Medulla oblongata (tissue), 1 donor: ENCODE results near the gene PRAMEF13.
"Not testable (repeated sequence)": the region's sequence is repeated elsewhere in the genome, so short reads cannot be mapped to it uniquely, and the experiment has no call there.

Experiments
- DNase-seq: peaks from one replicate; pipeline ENCODE4 v3.0.0-alpha.2; 2015; ENCODE audit errors: extremely low spot score

Gene PRAMEF13

DNA sequence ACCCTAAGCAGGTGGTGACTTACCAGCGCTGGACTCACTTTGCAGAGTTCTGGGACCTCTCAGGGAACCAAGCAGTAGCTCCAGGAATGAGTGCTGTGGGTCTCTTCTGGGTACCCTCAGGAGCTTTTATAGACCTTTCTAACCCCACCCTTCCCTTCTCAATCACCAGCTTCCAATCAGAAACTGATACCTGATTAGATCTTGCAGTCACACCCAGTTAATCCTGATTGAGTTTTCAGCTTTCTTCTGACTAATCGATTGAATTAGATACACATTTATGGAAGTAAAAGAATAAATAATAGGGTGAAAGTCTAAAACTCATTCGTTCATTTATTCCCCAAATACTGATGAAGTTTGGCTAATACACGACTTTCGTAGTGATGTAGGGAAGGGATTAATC, at the start of gene PRAMEF13:
TSS of gene PRAMEF13 (minus strand) at position 101 of the 400 bp plus-strand sequence. CDS start 1,820 bp downstream, outside the sequence.
- not testable (repeated sequence) for DNase-seq

- not testable (repeated sequence) for DNase-seq
Observed at GRCh38 chr1:13247122-13247521, 45.9 kb upstream of the PRAMEF13 start.

DNA sequence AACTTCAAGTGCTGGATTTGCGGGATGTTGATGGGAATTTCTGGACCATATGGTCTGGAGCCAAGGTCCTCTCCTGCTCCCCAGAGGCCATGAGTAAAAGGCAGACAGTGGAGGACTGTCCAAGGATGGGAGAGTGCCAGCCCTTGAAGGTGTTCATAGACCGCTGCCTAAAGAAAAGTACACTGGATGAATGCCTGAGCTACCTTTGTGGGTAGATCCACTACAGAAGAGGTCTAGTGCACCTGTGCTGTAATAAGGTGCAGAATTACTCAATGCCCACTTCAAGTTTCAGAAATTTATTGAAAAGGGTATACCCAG, 45.3 kb upstream of the PRAMEF13 start:
- not testable (repeated sequence) for DNase-seq

- DNase-seq: not testable (repeated sequence)
Observed at GRCh38 chr1:13245841-13246553, 44.8 kb upstream of the PRAMEF13 start.

DNA sequence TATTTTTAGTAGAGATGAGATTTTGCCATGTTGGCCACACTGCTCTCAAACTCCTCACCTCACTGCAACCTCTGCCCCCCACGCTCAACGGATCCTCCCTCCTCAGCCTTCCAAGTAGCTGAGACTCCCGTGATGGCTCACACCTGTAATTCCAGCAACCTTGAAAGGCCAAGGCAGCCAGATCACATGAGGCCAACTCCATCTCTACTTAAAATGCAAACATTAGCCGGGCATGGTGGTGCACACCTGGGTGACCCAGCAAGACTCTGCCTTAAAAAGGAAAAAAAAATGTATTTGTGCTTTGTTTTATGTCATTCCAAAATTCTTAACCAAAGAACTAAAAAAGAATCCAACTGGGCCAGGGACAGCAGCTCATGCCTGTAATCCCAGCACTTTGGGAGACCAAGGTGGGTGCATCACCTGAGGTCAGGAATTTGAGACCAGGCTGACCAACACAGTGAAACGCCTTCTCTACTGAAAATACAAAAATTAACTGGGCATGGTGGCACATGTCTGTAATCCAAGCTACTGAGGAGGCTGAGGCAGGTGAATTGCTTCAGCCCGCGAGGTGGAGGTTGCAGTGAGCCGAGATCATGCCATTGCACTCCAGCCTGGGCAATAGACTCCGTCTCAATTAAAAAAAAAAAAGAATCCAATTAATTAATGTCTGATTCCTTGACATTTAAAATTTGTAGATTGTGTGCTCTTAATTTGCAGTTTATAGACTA, 42.5 kb upstream of the PRAMEF13 start:
- DNase-seq: not testable (repeated sequence)

DNA sequence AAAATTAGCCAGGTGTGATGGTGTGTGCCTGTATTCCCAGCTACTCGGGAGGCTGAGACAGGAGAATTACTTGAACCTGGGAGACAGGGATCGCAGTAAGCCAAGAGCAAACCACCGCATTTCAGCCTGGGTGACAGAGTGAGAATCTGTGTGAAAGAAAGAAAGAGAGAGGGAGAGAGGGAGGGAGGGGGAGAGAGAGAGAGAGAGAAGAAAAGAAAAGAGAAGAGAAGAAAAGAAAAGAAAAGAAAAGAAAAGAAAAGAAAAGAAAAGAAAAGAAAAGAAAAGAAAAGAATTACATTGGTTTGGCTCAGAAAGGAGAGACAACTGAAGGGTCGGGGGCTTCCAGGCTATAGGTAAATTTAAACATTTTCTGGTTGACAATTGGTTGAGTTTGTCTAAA, 38.4 kb upstream of the PRAMEF13 start:
- DNase-seq: not testable (repeated sequence)

GRCh38 chr1:13237572-13237971, 36.4 kb upstream of the PRAMEF13 start:
- not testable (repeated sequence) for DNase-seq

GRCh38 chr1:13234057-13234456, 32.8 kb upstream of the PRAMEF13 start:
- not testable (repeated sequence) for DNase-seq

DNA sequence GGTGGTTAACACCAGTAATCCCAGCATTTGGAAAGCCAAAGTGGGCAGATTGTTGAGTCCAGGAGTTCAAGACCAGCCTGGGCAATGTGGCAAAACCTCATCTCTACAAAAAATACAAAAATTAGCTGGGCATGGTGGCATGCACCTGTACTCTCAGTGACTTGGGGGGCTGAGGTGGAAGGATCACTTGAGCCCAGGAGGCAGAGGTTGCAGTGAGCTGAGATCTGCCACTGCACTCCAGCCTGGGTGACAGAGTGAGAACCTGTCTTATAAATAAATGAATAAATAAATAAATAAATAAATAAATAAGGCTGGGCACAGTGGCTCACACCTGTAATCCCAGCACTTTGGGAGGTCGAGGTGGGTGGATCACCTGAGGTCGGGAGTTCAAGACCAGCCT, 30.8 kb upstream of the PRAMEF13 start:
- not testable (repeated sequence) for DNase-seq

GRCh38 chr1:13231061-13231750, 30.0 kb upstream of the PRAMEF13 start:
- not testable (repeated sequence) for DNase-seq

DNA sequence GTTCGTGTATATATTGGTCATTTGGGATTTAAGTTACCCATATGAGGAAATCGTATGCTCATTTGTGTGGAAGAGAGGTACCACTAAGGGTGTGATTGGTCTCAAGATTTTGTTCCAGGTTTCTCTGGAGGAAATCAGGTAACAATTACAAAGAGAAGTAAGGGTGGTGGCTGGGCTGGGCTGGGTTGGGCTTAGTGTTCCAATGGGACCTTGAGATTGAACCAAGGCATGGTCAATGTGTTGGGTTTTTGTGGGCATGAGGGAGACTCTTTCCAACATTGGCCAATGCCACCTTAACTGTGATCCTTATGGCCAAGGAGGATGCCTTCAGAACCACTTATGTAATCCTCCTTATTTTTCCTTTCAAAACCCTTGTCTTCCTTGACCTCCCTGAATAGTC, 29.4 kb upstream of the PRAMEF13 start:
- DNase-seq: not testable (repeated sequence)

GRCh38 chr1:13230096-13230495, 28.9 kb upstream of the PRAMEF13 start:
- DNase-seq: not testable (repeated sequence)

- no peak for DNase-seq
Observed at GRCh38 chr1:13228343-13228781, 27.2 kb upstream of the PRAMEF13 start.

DNA sequence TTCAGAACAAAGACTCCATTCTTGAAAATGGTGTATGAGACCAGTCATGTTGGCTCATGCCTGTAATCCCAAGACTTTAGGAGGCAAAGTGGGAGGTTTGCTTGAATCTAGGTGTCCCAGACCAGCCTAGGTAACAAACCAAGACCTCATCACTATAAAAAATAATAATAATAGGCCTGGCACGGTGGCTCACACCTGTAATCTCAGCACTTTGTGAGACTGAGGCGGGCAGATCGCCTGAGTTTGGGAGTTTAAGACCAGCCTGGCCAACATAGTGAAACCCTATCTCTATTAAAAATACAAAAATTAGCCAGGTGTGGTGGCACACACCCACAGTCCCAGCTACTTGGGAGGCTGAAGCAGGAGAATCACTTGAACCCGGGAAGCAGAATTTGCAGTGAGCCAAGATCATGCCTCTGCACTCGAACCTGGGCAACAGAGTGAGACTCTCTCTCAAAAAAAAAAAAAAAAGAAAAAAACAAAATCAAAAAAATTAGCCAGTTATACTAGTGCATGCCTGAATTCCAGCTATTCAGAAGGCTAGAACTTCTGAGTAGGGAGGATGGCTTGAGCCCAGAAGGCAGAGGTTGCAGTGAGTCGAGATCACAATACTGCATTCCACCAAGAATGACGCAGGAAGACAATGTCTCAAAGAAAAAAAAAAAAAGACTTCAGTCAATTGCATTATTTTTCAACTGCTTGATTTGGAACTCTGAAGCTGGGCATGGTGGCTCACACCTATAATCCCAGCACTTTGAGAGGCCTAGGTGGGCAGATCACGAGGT, 26.3 kb upstream of the PRAMEF13 start:
- not testable (repeated sequence) for DNase-seq

- not testable (repeated sequence) for DNase-seq
Observed at GRCh38 chr1:13225675-13226204, 24.5 kb upstream of the PRAMEF13 start, which contains the start of gene PRAMEF18. Gene PRAMEF18 (minus strand): TSS chr1:13226154. CDS start chr1:13226106, 48 bp downstream.

DNA sequence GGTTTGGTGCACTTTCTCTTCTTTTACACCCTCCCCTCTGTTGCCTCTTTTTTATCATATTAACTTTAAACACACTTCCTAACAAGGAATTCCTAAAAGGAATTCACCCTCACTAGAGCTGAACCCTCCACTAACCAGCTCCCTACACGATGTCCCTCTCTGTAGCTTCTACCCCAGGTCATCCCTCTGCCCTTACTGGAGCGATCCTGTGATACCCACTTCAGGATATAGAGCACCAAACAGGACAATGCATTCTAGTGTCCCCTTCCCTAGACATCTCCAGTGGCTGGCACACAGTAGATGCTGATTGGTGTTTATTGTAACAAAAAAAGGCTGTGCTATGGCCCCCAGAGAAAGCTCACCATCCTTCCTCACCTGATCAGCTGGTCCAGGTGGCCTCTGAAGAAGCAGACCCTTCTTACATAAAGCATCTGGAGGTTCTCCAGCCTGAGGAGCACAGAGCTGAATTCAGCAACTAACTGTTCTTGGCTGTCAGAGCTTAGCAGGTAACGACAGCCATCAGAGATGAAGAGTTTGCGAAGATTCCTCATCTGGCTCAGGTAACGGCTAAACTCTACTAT, 23.4 kb upstream of the PRAMEF13 start:
- no peak for DNase-seq

- not testable (repeated sequence) for DNase-seq
Observed at GRCh38 chr1:13222788-13223187, 21.6 kb upstream of the PRAMEF13 start.

DNA sequence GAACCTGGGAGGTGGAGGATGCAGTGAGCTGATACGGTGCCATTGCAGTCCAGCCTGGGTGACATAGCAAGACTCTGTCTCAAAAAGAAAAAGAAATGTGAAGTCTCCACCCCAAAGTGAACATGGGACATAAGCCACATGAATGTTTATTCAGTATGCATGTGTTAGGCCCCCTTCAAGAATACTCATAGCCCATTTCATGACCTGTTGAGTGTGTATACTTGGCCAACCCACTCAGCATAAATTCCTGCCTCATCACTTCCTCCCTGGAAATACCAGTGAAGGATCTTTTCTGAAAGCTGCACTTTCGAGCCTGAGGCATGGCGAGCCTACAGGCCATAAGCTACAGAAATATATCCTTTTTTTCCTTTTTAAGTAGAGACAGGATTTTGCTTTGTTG, 18.0 kb upstream of the PRAMEF13 start:
- not testable (repeated sequence) for DNase-seq

- DNase-seq: not testable (repeated sequence)
Observed at GRCh38 chr1:13216619-13217018, 15.4 kb upstream of the PRAMEF13 start.

- not testable (repeated sequence) for DNase-seq
Observed at GRCh38 chr1:13208712-13209111, 7.5 kb upstream of the PRAMEF13 start.

GRCh38 chr1:13171548-13171947, 29.7 kb downstream of the PRAMEF13 start, which contains the start of gene PRAMEF9:
Gene PRAMEF9 (plus strand): TSS chr1:13171848. CDS start chr1:13175281, 3,433 bp downstream.
- DNase-seq: not testable (repeated sequence)
